Fibroblast of skin of abdomen (primary cell): ENCODE data around the gene PSMC5.
"Not testable (repeated sequence)": the region's sequence is repeated elsewhere in the genome, so short reads cannot be mapped to it uniquely, and the experiment has no call there.

Experiments
- DNase-seq: peaks from one replicate; pipeline ENCODE4 v3.0.0-alpha.2; 2013

The PSMC5 gene

GRCh38 chr17:63873577-63873976 lies 46.3 kb downstream of the PSMC5 start, which contains the start of gene CSH2:
Gene CSH2, minus strand, starts transcription at chr17:63873677. Its CDS starts 63 bp downstream, at chr17:63873614.
- not testable (repeated sequence) for DNase-seq

- not testable (repeated sequence) for DNase-seq
Observed at GRCh38 chr17:63874061-63874626, 46.9 kb downstream of the PSMC5 start.

GRCh38 chr17:63874693-63875092 lies 47.5 kb downstream of the PSMC5 start:
- not testable (repeated sequence) for DNase-seq

GRCh38 chr17:63878413-63878812 lies 51.2 kb downstream of the PSMC5 start:
- not testable (repeated sequence) for DNase-seq

GRCh38 chr17:63880706-63881105 lies 53.5 kb downstream of the PSMC5 start:
- DNase-seq = no peak

GRCh38 chr17:63881337-63881736 lies 54.1 kb downstream of the PSMC5 start:
- not testable (repeated sequence) for DNase-seq
